Left colon (tissue), 2 donors: ENCODE data around the gene CNIH3. TPM values are rescaled to one million over a fixed set of nuclear protein-coding genes. Genes with fewer than 3 reads are reported as not detected.
"Not testable (repeated sequence)": the region's sequence is repeated elsewhere in the genome, so short reads cannot be mapped to it uniquely, and the experiment has no call there.

Experiments
- ATAC-seq: fragments of 200-7000 bp; cut with Tn5 transposase; one replicate; pipeline ENCODE4 v1.9.1; 2020; ENCODE audit warnings: mild to moderate bottlenecking, moderate library complexity
- DNase-seq, 2 donors: peaks; one replicate each; pipeline ENCODE4 v3.0.0-alpha.2; 2020
- intact Hi-C, 2 donors: fragments of 100-400 bp; cut with DNase I in 1 of 2; cut with micrococcal nuclease in 1 of 2; formaldehyde crosslinking; loops; one replicate each; pipeline versions ENCODE4 v1.11.2 to v1.14.0; 2022; cut with DNase I, micrococcal nuclease
- long read RNA-seq: library from polyadenylated mRNA; unstranded; transcript quantifications from one replicate; pipeline ENCODE4 v2.0.0, GENCODE V29; 2021
- total RNA-seq, 2 donors: library from RNA; stranded (reverse); fragmentation: NEBNext Ultra II Directional; extraction: Animal tissue kit (Norgen Biotek cat#: 25700); gene quantifications; one replicate each; pipeline ENCODE4 v1.2.1, GENCODE V29; 2021
- donor health status: DM: no; HTN: no; CAD: no.
- donor health status: DM: yes; HTN: yes; CAD: no.

CNIH3 gene
- 1 to 10 TPM in 1 of 2 donors, under 1 TPM in 1; 0.95 to 1.5 TPM for total RNA-seq
- long read RNA-seq, partial matches to known transcripts, result 0 of 1 reads
- long read RNA-seq, other reads (novel, unspliced or antisense), result 1 of 1 reads

GRCh38 chr1:224615861-224616755 lies at the start of gene CNIH3:
Gene CNIH3 (plus strand): TSS chr1:224616317. CDS start chr1:224617175, 858 bp downstream.
- DNase-seq (peak in 1 of 2 donors; percentile 14), ATAC-seq (peak; percentile 62)
- intact Hi-C loops, result no loop called here

DNA sequence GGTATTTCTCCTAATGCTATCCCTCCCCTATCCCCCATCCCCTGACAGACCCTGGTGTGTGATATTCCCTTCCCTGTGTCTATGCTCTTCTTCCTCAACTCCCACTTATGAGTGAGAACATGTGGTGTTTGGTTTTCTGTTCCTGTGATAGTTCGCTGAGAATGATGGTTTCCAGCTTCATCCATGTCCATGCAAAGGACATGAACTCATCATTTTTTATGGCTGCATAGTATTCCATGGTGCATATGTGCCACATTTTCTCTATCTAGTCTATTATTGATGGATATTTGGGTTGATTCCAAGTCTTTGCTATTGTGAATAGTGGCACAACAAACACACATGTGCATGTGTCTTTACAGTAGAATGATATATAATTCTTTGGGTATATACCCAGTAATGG lies 49.6 kb upstream of the CNIH3 start:
- intact Hi-C loops, ATAC-seq, DNase-seq: not testable (repeated sequence)

DNA sequence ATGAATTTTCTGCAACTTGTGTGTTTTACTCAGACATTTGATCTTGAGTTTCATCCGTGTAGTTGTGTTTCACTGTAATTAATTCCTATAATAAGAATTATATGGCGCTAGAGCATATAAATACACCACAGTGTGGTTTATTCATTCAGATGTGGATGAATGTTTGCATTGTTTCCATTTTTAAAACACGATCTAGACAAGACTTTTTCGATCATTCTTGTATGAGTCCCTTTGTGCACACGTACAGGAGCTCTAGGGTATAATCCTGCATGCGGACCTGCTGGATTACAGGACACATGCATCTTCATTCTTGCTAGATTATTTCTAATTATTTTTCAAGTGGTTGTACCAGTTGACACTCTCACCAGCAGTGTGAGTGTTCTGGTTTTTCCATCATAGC lies 46.8 kb upstream of the CNIH3 start:
- intact Hi-C loops, result no loop called here
- DNase-seq (no peak), ATAC-seq (no peak)

GRCh38 chr1:224571975-224572374 lies 44.1 kb upstream of the CNIH3 start:
- DNase-seq, intact Hi-C loops: not testable (repeated sequence)
- ATAC-seq, result peak; percentile 55

DNA sequence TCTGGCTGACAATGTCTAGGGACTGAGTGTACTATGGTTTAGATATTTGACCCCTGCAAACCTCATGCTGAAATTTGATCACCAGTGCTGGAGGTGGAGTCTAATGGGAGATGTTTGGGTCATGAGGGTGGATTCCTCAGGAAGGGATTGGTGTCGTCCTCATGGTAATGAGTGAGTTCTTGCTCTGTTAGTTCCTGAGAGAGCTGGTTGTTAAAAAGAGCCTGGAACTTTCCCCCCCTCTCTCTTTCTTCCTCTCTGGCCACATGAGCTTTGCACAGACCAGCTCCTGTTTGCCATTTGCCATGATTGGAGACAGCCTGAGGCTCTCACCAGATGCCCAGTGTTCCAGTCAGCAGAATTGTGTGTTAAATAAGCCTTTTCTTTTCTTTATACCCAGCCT lies 36.6 kb upstream of the CNIH3 start:
- no peak for DNase-seq
- ATAC-seq, result no peak
- intact Hi-C loops, result no loop called here

- DNase-seq (no peak), ATAC-seq (no peak)
- intact Hi-C loops, result no loop called here
Observed at GRCh38 chr1:224580006-224580405, 36.1 kb upstream of the CNIH3 start.

DNA sequence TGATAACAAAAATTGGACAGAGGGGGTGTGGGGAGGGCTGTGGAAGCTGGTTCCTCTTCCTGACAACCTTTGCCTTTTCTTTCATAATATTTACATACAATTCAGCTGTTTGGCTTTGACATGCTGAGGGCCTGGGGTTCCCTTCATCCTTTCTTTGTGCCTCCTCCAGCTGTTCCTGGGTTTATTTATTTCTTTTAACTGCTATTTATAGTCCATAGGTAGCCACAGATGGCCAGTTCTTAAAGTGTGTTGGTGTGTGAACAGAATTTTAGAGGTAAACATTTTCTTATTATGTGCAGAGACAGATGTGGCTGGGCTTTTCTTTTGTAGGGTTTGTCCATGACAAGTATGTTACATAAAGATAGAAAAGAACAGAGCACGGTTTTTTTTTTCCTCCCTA lies 34.1 kb upstream of the CNIH3 start:
- intact Hi-C loops, result no loop called here
- DNase-seq (no peak), ATAC-seq (peak; percentile 36)

DNA sequence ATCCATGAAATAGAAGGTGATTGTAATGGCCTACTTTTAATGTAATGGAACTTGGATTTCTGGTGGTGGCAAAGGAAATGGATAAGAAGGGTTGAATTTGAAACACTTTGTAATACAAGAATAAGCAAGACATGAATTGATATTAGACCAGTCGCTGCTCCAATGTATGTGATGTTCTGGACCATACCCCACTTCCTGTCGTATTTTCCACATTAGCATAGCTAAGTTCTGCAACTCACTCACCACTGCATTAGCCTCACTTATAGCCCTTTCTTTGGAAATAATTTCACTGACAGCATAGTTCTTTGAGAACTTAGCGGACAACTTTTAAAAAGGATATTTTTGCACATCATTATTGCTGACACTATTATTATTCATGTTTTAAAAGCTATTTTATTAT lies 32.3 kb upstream of the CNIH3 start:
- ATAC-seq (no peak), DNase-seq (no peak)
- intact Hi-C loops, result no loop called here

DNA sequence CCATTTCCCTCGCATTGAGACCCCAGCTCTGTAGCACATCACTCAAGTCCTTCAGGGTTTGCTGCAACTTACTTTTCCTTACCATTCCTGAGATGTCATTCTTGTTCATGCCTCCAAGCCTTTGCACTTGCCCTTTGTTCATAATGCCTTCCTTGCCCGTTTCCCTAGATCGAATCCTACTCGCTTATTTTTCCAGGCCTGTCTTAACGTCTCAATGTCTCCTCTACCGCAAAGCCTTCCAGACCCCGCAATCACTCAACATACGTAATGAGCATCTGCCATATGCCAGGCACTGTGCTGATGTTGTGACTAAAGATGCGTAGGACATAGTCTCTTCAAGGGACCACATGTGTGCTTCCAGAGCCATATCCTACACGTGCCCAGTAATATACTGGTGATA lies 31.1 kb upstream of the CNIH3 start:
- intact Hi-C loops, result no loop called here
- no peak for ATAC-seq

GRCh38 chr1:224587051-224587450 lies 29.1 kb upstream of the CNIH3 start:
- ATAC-seq (no peak), DNase-seq (no peak)
- intact Hi-C loops, result no loop called here

More for the DNA sequence above, 31.1 kb upstream of the CNIH3 start:
- no peak for DNase-seq

DNA sequence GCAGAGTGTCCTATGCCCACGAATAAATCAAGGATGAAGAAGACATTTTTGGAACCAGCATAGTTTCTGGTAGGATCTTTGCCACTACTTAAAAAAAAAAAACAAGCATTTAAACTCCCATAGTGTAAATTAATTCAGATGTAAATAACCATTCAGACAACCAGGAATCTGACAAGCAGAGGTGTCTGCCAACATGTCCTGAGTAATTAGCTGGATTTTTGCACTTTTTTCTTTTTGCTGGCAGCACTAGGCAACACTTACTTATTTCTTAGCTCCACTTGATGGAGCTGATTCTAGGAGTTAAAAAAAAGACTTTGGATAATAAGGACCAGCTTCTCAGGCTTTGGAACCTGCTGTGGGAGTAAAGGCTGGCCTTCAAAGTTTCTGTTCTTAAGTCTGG lies 27.6 kb upstream of the CNIH3 start:
- intact Hi-C loops, result no loop called here
- DNase-seq (no peak), ATAC-seq (no peak)

- intact Hi-C loops, result no loop called here
- DNase-seq, result no peak
Observed at GRCh38 chr1:224589006-224589405, 27.1 kb upstream of the CNIH3 start.

DNA sequence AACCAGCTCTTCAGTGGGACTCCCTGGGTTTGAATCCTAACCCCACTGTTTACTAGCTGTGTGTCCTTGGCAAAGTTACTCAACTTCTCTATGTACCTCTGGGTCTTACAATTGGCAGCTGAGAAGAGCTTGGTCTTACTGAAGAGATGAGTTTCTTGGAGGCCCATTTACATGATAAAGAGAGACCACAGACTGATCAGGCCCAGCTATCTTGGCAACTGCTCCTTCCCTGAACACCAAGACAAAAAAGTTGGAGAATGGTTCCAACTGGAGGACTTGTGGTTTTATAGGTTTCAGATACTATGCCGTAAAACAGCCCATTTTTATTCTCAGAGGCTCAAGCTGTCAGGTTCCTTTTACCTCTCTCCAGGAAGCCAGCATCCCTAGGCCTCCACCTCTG lies 24.8 kb upstream of the CNIH3 start:
- intact Hi-C loops, result no loop called here
- no peak for ATAC-seq

More at GRCh38 chr1:224589006-224589405, 27.1 kb upstream of the CNIH3 start:
- no peak for ATAC-seq

GRCh38 chr1:224592636-224593582 lies 23.2 kb upstream of the CNIH3 start:
- ATAC-seq (no peak), DNase-seq (no peak)
- intact Hi-C loops, result no loop called here

More for the DNA sequence above, 24.8 kb upstream of the CNIH3 start:
- DNase-seq, result no peak

DNA sequence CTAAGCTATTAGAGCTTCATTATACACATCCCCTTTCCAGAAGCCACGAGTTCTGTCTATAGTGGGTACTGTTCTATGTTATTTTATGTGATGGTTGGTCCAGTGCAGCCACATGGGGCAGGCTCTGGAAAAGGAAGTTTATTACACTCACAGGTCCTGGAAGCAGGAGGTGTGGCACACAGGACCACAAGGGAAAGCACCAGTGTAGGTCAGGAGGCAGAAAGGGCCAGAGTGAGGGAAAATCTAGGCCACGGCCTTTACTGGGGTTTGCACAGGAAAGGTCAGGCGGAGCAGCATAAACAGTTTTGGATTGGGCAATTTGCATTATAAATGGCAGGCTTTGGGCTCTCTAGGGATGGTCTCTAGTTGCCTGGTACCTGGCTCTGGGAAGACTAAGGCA lies 21.8 kb upstream of the CNIH3 start:
- DNase-seq (no peak), ATAC-seq (no peak)
- intact Hi-C loops, result no loop called here

- intact Hi-C loops, result no loop called here
- ATAC-seq (no peak), DNase-seq (no peak)
Observed at GRCh38 chr1:224594851-224595250, 21.3 kb upstream of the CNIH3 start.

GRCh38 chr1:224605482-224606181 lies 10.5 kb upstream of the CNIH3 start:
- no peak for ATAC-seq
- DNase-seq, result no peak
- intact Hi-C loops, result no loop called here

- DNase-seq (no peak), ATAC-seq (no peak)
- intact Hi-C loops, result no loop called here
Observed at GRCh38 chr1:224607188-224608148, 8.6 kb upstream of the CNIH3 start.
